ENCODE measurements around the gene PSAT1.
A peak's percentile ranks its signal among the peaks of the same experiment; 100 is the strongest.

- TF ChIP-seq, protein P1, sequence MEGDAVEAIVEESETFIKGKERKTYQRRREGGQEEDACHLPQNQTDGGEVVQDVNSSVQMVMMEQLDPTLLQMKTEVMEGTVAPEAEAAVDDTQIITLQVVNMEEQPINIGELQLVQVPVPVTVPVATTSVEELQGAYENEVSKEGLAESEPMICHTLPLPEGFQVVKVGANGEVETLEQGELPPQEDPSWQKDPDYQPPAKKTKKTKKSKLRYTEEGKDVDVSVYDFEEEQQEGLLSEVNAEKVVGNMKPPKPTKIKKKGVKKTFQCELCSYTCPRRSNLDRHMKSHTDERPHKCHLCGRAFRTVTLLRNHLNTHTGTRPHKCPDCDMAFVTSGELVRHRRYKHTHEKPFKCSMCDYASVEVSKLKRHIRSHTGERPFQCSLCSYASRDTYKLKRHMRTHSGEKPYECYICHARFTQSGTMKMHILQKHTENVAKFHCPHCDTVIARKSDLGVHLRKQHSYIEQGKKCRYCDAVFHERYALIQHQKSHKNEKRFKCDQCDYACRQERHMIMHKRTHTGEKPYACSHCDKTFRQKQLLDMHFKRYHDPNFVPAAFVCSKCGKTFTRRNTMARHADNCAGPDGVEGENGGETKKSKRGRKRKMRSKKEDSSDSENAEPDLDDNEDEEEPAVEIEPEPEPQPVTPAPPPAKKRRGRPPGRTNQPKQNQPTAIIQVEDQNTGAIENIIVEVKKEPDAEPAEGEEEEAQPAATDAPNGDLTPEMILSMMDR (IDR thresholded peaks at IDR 0.05 in 2 of 3, conservative IDR thresholded peaks at IDR 0.05 in 1 of 3; ENCODE audit: borderline replicate concordance in 1 of 3, insufficient read depth in 1 of 3, low read depth in 2 of 3, low read length in 2 of 3): peak; percentile 41 to 79 (median 47)
- no peak for TF ChIP-seq POLR2A (IDR thresholded peaks at IDR 0.05; ENCODE audit: borderline replicate concordance, extremely low read depth, insufficient read depth, insufficient read length)
- no peak for TF ChIP-seq ZBTB33 (IDR thresholded peaks at IDR 0.05; ENCODE audit: extremely low read depth, insufficient replicate concordance, low read length)
- no peak for TF ChIP-seq POLR2AphosphoS5 (IDR thresholded peaks at IDR 0.05; ENCODE audit: low read depth, low read length)
- TF ChIP-seq, protein P2, sequence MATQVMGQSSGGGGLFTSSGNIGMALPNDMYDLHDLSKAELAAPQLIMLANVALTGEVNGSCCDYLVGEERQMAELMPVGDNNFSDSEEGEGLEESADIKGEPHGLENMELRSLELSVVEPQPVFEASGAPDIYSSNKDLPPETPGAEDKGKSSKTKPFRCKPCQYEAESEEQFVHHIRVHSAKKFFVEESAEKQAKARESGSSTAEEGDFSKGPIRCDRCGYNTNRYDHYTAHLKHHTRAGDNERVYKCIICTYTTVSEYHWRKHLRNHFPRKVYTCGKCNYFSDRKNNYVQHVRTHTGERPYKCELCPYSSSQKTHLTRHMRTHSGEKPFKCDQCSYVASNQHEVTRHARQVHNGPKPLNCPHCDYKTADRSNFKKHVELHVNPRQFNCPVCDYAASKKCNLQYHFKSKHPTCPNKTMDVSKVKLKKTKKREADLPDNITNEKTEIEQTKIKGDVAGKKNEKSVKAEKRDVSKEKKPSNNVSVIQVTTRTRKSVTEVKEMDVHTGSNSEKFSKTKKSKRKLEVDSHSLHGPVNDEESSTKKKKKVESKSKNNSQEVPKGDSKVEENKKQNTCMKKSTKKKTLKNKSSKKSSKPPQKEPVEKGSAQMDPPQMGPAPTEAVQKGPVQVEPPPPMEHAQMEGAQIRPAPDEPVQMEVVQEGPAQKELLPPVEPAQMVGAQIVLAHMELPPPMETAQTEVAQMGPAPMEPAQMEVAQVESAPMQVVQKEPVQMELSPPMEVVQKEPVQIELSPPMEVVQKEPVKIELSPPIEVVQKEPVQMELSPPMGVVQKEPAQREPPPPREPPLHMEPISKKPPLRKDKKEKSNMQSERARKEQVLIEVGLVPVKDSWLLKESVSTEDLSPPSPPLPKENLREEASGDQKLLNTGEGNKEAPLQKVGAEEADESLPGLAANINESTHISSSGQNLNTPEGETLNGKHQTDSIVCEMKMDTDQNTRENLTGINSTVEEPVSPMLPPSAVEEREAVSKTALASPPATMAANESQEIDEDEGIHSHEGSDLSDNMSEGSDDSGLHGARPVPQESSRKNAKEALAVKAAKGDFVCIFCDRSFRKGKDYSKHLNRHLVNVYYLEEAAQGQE (IDR thresholded peaks at IDR 0.05; ENCODE audit: low read depth): no peak
- TF ChIP-seq MAX (IDR thresholded peaks at IDR 0.05): no peak
- TF ChIP-seq JUND (IDR thresholded peaks at IDR 0.05): no peak
- no peak for TF ChIP-seq EGR1 (IDR thresholded peaks at IDR 0.05; ENCODE audit: low read depth)
- no peak for TF ChIP-seq EZH2phosphoT487 (IDR thresholded peaks at IDR 0.05; ENCODE audit: borderline replicate concordance)
These were observed 35.4 kb upstream of the PSAT1 start for GRCh38 chr9:78261403-78262001.

All from HCT116 (cell line).